OCI-LY3 (cell line): ENCODE data around the gene SOX13.

ENCODE experiments used
- H2AFZ ChIP-seq: fragments of 200-600, 300-600 bp; shearing (Covaris generic); 2 replicates; pipeline ENCODE4 v1.6.0; 2014; ENCODE audit warnings: antibody characterized with exemption, low read depth, low read length
- H3K27ac ChIP-seq: fragments of 200-600, 300-600 bp; sonication (generic); 2 replicates; pipeline ENCODE4 v1.5.1; 2014; ENCODE audit warnings: mild to moderate bottlenecking, low read length, moderate library complexity, mixed read lengths
- H3K27me3 ChIP-seq: fragments of 200-600, 300-600 bp; sonication (generic); 2 replicates; pipeline ENCODE4 v1.6.1; 2014; ENCODE audit warnings: low read depth, low read length, mixed read lengths
- H3K36me3 ChIP-seq: fragments of 200-600, 300-600 bp; sonication (generic); replicated peaks from 2 replicates; pipeline ENCODE3; 2014; ENCODE audit warnings: low read depth, low read length, mixed read lengths
- H3K4me1 ChIP-seq: fragments of 300-600, 200-600 bp; sonication (generic); 2 replicates; pipeline ENCODE4 v1.6.1; 2014; ENCODE audit warnings: low read length, mixed read lengths
- H3K4me2 ChIP-seq: fragments of 200-600, 300-600 bp; sonication (generic); 2 replicates; pipeline ENCODE4 v1.6.1; 2014; ENCODE audit warnings: low read length, mixed read lengths
- H3K4me3 ChIP-seq: fragments of 300-600, 200-600 bp; sonication (generic); 2 replicates; pipeline ENCODE4 v1.5.1; 2014; ENCODE audit warnings: antibody characterized with exemption, mild to moderate bottlenecking, low read length, moderate library complexity
- H3K79me2 ChIP-seq: fragments of 300-600, 200-600 bp; shearing (Covaris generic); 2 replicates; pipeline ENCODE4 v1.6.1; 2014; ENCODE audit warnings: mild to moderate bottlenecking, low read length, mixed read lengths
- H3K9ac ChIP-seq: fragments of 300-600, 200-600 bp; shearing (Covaris generic); 2 replicates; pipeline ENCODE4 v1.6.0; 2014; ENCODE audit warnings: mild to moderate bottlenecking, low read length, moderate library complexity
- H3K9me3 ChIP-seq: fragments of 200-600, 300-600 bp; shearing (Covaris generic); 2 replicates; pipeline ENCODE4 v1.6.1; 2014; ENCODE audit warnings: low read length, mixed read lengths; ENCODE audit not compliant: insufficient read depth
- H4K20me1 ChIP-seq: fragments of 200-600, 300-600 bp; sonication (generic); 2 replicates; pipeline ENCODE4 v1.6.1; 2016; ENCODE audit warnings: low read length, mixed read lengths; ENCODE audit not compliant: insufficient read depth
- CTCF ChIP-seq: fragments of 200-600, 300-600 bp; sonication (generic); IDR thresholded peaks from 2 replicates; pipeline ENCODE4 v1.5.1; 2014; ENCODE audit warnings: antibody characterized with exemption, low read length, low read depth
- EZH2phosphoT487 ChIP-seq: fragments of 200-600 bp; shearing (Covaris generic); IDR thresholded peaks from 2 replicates; pipeline ENCODE4 v1.6.1; 2018; ENCODE audit warnings: antibody characterized with exemption, mixed run types, low read depth

Gene SOX13

GRCh38 chr1:204102029-204102611, 29.2 kb downstream of the SOX13 start:
- Histone ChIP-seq H3K9me3 (no peaks in the 10 kb centered on the region), H4K20me1 (no peaks in the 10 kb centered on the region), H3K27me3 (peaks cover under 1% of the 10 kb centered on the region; the same call in 1 of the 2 replicates), H3K9ac (no peak overlapping the region), H3K36me3 (no peaks in the 10 kb centered on the region), H3K4me1 (no peaks in the 10 kb centered on the region), H3K4me2 (no peak overlapping the region), H2AFZ (no peak overlapping the region), H3K27ac (no peak overlapping the region), H3K4me3 (no peak overlapping the region), H3K79me2 (no peaks in the 10 kb centered on the region)
- no peak for TF ChIP-seq CTCF
- no peak for TF ChIP-seq EZH2phosphoT487

- Histone ChIP-seq H3K27me3 (peaks cover 7% of the 10 kb centered on the region; the same call in 1 of the 2 replicates), H3K4me1 (no peaks in the 10 kb centered on the region), H2AFZ (no peak overlapping the region), H3K4me2 (no peak overlapping the region), H3K9me3 (no peaks in the 10 kb centered on the region), H3K4me3 (no peak overlapping the region), H3K27ac (no peak overlapping the region), H3K9ac (no peak overlapping the region), H3K36me3 (no peaks in the 10 kb centered on the region), H3K79me2 (no peaks in the 10 kb centered on the region), H4K20me1 (no peaks in the 10 kb centered on the region)
- TF ChIP-seq CTCF = no peak
- TF ChIP-seq EZH2phosphoT487 = no peak
Observed at GRCh38 chr1:204102739-204103430, 30.0 kb downstream of the SOX13 start.

DNA sequence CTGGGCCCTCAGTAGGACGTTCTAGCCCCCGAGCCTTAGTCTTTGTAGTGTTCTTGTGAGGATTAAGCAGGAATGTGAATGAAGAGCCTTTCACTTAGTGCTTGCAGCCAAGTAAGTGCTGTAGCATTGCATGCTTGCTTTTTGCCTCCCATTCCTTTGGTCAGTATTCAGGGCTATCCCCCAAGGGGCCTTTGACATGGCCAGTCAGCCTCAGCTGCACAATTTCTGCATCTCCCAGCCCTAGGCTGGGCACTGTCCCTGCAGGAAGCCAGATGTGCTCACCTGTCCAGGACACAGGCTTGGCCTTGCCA, 30.5 kb downstream of the SOX13 start:
- Histone ChIP-seq H3K4me1 (no peaks in the 10 kb centered on the region), H3K36me3 (no peaks in the 10 kb centered on the region), H3K27me3 (peaks cover 7% of the 10 kb centered on the region; the same call in 1 of the 2 replicates), H4K20me1 (no peaks in the 10 kb centered on the region), H3K4me3 (no peak overlapping the region), H3K9ac (no peak overlapping the region), H2AFZ (no peak overlapping the region), H3K9me3 (no peaks in the 10 kb centered on the region), H3K79me2 (no peaks in the 10 kb centered on the region), H3K4me2 (no peak overlapping the region), H3K27ac (no peak overlapping the region)
- TF ChIP-seq EZH2phosphoT487 (no peak), CTCF (no peak)

DNA sequence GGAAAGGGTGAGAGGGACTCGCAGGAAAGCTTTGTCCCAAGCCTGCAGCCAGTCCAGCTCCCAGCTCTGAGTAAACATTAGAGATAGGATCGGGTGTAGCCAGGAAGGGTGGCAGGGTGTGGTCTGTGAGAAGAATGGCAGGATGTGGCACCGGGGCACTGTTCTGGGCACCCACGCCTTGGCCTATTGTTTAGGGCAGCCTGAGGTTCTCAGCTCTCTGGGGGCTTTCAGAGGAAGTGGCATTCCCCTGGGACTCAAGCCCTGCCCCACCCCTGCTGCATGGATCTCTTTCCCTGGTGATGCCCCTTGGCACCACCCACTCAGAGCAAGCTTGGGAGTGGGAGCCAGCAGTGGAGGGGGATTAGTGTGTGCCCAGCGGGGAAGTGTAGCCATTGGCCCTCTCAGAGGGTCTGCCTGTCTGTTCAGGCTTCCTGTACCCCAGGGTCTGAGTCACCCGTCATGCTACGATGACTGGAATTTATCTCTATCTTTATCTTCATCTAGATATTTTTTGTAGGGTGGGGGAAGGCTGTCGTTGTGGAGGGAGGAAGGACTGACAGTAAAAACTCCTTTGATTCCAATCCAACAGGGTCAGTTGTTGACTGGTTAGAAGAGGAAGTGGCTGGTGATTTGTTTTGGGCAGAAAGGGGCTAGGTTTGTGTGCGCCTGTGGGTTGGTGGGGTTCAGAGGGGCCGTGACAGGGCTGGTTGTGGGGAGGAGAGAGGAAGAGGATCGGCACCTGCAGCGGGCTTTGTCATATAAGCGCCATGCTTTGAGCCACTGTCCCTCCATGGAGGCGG, 31.6 kb downstream of the SOX13 start:
- no peaks in the 10 kb centered on the region for H3K79me2 ChIP-seq
- H3K27me3 ChIP-seq = peaks cover 7% of the 10 kb centered on the region; the same call in 1 of the 2 replicates
- no peak overlapping the region for H3K4me3 ChIP-seq
- no peak for TF ChIP-seq CTCF
- no peak for TF ChIP-seq EZH2phosphoT487
- H3K9me3 ChIP-seq = no peaks in the 10 kb centered on the region
- no peak overlapping the region for H3K4me2 ChIP-seq
- no peaks in the 10 kb centered on the region for H3K36me3 ChIP-seq
- H4K20me1 ChIP-seq = no peaks in the 10 kb centered on the region
- no peaks in the 10 kb centered on the region for H3K4me1 ChIP-seq
- H2AFZ ChIP-seq = no peak overlapping the region
- no peak overlapping the region for H3K27ac ChIP-seq
- no peak overlapping the region for H3K9ac ChIP-seq
